OCI-LY1 (cell line): ENCODE data around the gene DPH1.

Experiments
- H2AFZ ChIP-seq: fragments of 200-600 bp; sonication (generic), shearing (Covaris generic); 2 replicates; pipeline ENCODE4 v1.6.0; 2014; ENCODE audit warnings: antibody characterized with exemption, mild to moderate bottlenecking, low read length
- H3F3A ChIP-seq: fragments of 200-600 bp; sonication (generic), shearing (Covaris generic); 2 replicates; pipeline ENCODE4 v1.6.0; 2014; ENCODE audit warnings: mild to moderate bottlenecking, antibody characterized with exemption, low read length, moderate library complexity; ENCODE audit not compliant: insufficient read depth
- H3K27ac ChIP-seq: fragments of 200-600 bp; sonication (generic); 2 replicates; pipeline ENCODE4 v1.5.1; 2014; ENCODE audit warnings: low read length, mixed run types, mild to moderate bottlenecking, low read depth; ENCODE audit not compliant: poor library complexity, severe bottlenecking
- H3K27me3 ChIP-seq: fragments of 200-600 bp; sonication (generic); 2 replicates; pipeline ENCODE4 v1.6.0; 2014; ENCODE audit warnings: antibody characterized with exemption, mild to moderate bottlenecking, low read length, moderate library complexity; ENCODE audit not compliant: insufficient read depth
- H3K36me3 ChIP-seq: fragments of 200-600 bp; sonication (generic); 2 replicates; pipeline ENCODE4 v1.6.1; 2014; ENCODE audit warnings: mild to moderate bottlenecking, antibody characterized with exemption, low read length, moderate library complexity, mixed read lengths; ENCODE audit not compliant: insufficient read depth
- H3K4me1 ChIP-seq: fragments of 200-600 bp; sonication (generic); 2 replicates; pipeline ENCODE4 v1.5.1; 2014; ENCODE audit warnings: mild to moderate bottlenecking, low read length, moderate library complexity; ENCODE audit not compliant: insufficient read depth, severe bottlenecking
- H3K4me2 ChIP-seq: fragments of 200-600 bp; sonication (generic), shearing (Covaris generic); 2 replicates; pipeline ENCODE4 v1.6.1; 2014; ENCODE audit warnings: low read length
- H3K4me3 ChIP-seq: fragments of 200-600 bp; sonication (generic); 2 replicates; pipeline ENCODE4 v1.5.1; 2014; ENCODE audit warnings: low read length, low read depth, mild to moderate bottlenecking, mixed read lengths; ENCODE audit not compliant: poor library complexity, severe bottlenecking
- H3K79me2 ChIP-seq: fragments of 200-600 bp; shearing (Covaris generic); 2 replicates; pipeline ENCODE4 v1.6.1; 2016; ENCODE audit warnings: mixed run types, low read length, mixed read lengths; ENCODE audit not compliant: insufficient read depth
- H3K9ac ChIP-seq: fragments of 200-600 bp; sonication (generic), shearing (Covaris generic); 2 replicates; pipeline ENCODE4 v1.6.1; 2014; ENCODE audit warnings: mild to moderate bottlenecking, low read length, mixed read lengths
- H3K9me2 ChIP-seq: fragments of 200-600 bp; sonication (generic), shearing (Covaris generic); 2 replicates; pipeline ENCODE4 v1.6.1; 2014; ENCODE audit warnings: low read depth, mild to moderate bottlenecking, low read length, mixed read lengths
- H3K9me3 ChIP-seq: fragments of 200-600 bp; shearing (Covaris generic); 2 replicates; pipeline ENCODE4 v1.6.1; 2014; ENCODE audit warnings: low read length, mixed read lengths
- H4K20me1 ChIP-seq: fragments of 200-600 bp; sonication (generic), shearing (Covaris generic); 2 replicates; pipeline ENCODE4 v1.6.0; 2016; ENCODE audit warnings: mild to moderate bottlenecking, low read length; ENCODE audit not compliant: insufficient read depth
- CTCF ChIP-seq: fragments of 200-600 bp; sonication (generic), shearing (Covaris generic); IDR thresholded peaks from 2 replicates; pipeline ENCODE4 v1.5.1; 2017; ENCODE audit warnings: mild to moderate bottlenecking, antibody characterized with exemption, low read length, moderate library complexity, mixed read lengths
- EZH2 ChIP-seq: fragments of 200-600 bp; sonication (generic), shearing (Covaris generic); IDR thresholded peaks from 2 replicates; pipeline ENCODE4 v1.8.0; 2017; ENCODE audit warnings: borderline replicate concordance, mixed run types, mild to moderate bottlenecking, antibody characterized with exemption, low read length, moderate library complexity, mixed read lengths

Gene DPH1

GRCh38 chr17:2061441-2061958 is 31.5 kb downstream of the DPH1 start:
- TF ChIP-seq CTCF (no peak), EZH2 (no peak)
- Histone ChIP-seq H3K4me1 (peaks cover 36% of the 10 kb centered on the region), H3K9ac (no peak overlapping the region)

GRCh38 chr17:2062571-2063183 is 32.7 kb downstream of the DPH1 start:
- no peaks in the 10 kb centered on the region for H3F3A ChIP-seq

More at GRCh38 chr17:2061441-2061958, 31.5 kb downstream of the DPH1 start:
- Histone ChIP-seq H2AFZ (no peak overlapping the region), H4K20me1 (no peaks in the 10 kb centered on the region), H3K4me3 (no peak overlapping the region), H3K4me2 (no peak overlapping the region), H3K79me2 (no peaks in the 10 kb centered on the region), H3F3A (no peaks in the 10 kb centered on the region), H3K36me3 (peaks cover 21% of the 10 kb centered on the region; the same call in 1 of the 2 replicates), H3K9me3 (no peaks in the 10 kb centered on the region), H3K9me2 (no peaks in the 10 kb centered on the region), H3K27ac (no peak overlapping the region), H3K27me3 (no peaks in the 10 kb centered on the region)

DNA sequence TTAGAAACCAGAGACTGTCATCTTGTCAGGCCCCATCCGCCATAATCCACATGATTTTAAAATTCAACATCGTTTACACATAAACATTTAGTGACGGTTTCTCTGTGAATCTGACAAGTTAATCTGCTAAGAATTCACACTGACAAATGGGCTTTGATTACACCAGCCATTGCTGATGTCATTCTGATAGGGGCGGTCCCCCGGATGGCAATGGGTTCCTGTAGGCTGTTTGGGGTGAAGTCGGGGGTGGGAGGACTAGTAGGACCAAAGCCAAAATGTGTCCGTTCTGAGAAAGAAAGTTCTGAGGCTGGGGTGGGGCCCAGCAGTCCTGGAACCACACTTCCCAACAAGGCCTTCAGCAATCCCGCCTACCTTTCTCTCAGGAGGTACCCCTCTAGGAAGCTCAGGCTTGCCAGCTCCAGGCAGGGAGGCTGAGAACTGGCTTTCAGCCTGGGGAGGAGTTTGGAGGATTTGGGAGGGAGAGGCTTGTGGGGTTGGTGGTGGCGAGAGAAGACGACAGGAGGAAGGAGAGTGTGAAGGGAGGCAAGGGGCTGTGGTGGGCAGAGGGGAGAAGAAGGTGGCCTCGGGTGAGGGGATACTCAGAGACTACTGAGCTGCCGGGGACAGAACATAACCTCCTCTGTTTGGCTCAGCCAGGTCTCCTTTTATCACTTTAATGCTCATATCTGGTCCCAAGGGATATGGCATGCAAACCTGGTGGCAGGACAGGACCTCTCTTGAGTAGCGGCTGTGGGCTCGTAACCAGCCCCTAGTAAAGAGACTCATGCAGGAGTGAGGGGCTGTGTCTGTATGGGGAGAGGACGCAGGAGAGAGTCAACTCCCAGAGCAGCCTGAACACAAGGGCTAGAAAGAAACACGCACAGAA is 33.6 kb downstream of the DPH1 start:
- Histone ChIP-seq H3K9me2 (no peaks in the 10 kb centered on the region), H3K4me2 (peak overlapping the region; percentile 21; the same call in 1 of the 2 replicates), H3K27ac (peak overlapping the region; percentile 72), H3K4me1 (peaks cover 35% of the 10 kb centered on the region), H2AFZ (no peak overlapping the region), H3K4me3 (no peak overlapping the region), H3K36me3 (peaks cover 21% of the 10 kb centered on the region; the same call in 1 of the 2 replicates), H4K20me1 (no peaks in the 10 kb centered on the region), H3K9ac (no peak overlapping the region; the same call in 1 of the 2 replicates), H3K27me3 (no peaks in the 10 kb centered on the region), H3K79me2 (no peaks in the 10 kb centered on the region), H3F3A (no peaks in the 10 kb centered on the region), H3K9me3 (no peaks in the 10 kb centered on the region)
- no peak for TF ChIP-seq CTCF
- TF ChIP-seq EZH2 = no peak

More at GRCh38 chr17:2062571-2063183, 32.7 kb downstream of the DPH1 start:
- TF ChIP-seq CTCF = no peak
- TF ChIP-seq EZH2 = no peak
- no peak overlapping the region for H3K9ac ChIP-seq
- H3K27ac ChIP-seq = no peak overlapping the region
- no peaks in the 10 kb centered on the region for H4K20me1 ChIP-seq
- H3K27me3 ChIP-seq = no peaks in the 10 kb centered on the region
- no peak overlapping the region for H3K4me3 ChIP-seq
- no peak overlapping the region for H2AFZ ChIP-seq
- H3K79me2 ChIP-seq = no peaks in the 10 kb centered on the region
- H3K4me2 ChIP-seq = no peak overlapping the region
- no peaks in the 10 kb centered on the region for H3K9me3 ChIP-seq
- H3K36me3 ChIP-seq = peaks cover 21% of the 10 kb centered on the region; the same call in 1 of the 2 replicates
- peaks cover 32% of the 10 kb centered on the region for H3K4me1 ChIP-seq
- no peaks in the 10 kb centered on the region for H3K9me2 ChIP-seq
